H9 (cell line): Measurements from ENCODE around the gene EIF3M. TPM values are rescaled to one million over a fixed set of nuclear protein-coding genes. Genes with fewer than 3 reads are reported as not detected.

Experiments used
- DNase-seq: peaks from one replicate; pipeline ENCODE4 v3.0.0-alpha.2; 2017
- H2AFZ ChIP-seq: one replicate; pipeline ENCODE4 v1.6.1; 2013; ENCODE audit warnings: mild to moderate bottlenecking, low read length, control low read depth, moderate library complexity
- H2AK5ac ChIP-seq: 2 replicates; pipeline ENCODE4 v1.6.1; 2013; ENCODE audit warnings: low read length, control low read depth, mixed read lengths; ENCODE audit not compliant: insufficient read length
- H2BK120ac ChIP-seq: one replicate; pipeline ENCODE4 v1.6.1; 2013; ENCODE audit warnings: low read depth, mild to moderate bottlenecking, low read length, control low read depth, inconsistent platforms; ENCODE audit not compliant: poor library complexity, severe bottlenecking
- H2BK12ac ChIP-seq: 2 replicates; pipeline ENCODE4 v1.6.1; 2013; ENCODE audit warnings: low read length, control low read depth, mixed read lengths, low read depth; ENCODE audit not compliant: insufficient read length
- H2BK15ac ChIP-seq: 2 replicates; pipeline ENCODE4 v1.6.1; 2013; ENCODE audit warnings: low read depth, low read length, control low read depth
- H2BK20ac ChIP-seq: one replicate; pipeline ENCODE4 v1.6.1; 2013; ENCODE audit warnings: low read depth, mild to moderate bottlenecking, low read length, control low read depth, inconsistent platforms; ENCODE audit not compliant: poor library complexity, severe bottlenecking
- H2BK5ac ChIP-seq: 2 replicates; pipeline ENCODE4 v1.6.1; 2013; ENCODE audit warnings: low read length, control low read depth, mixed read lengths; ENCODE audit not compliant: insufficient read length
- H3K14ac ChIP-seq: 2 replicates; pipeline ENCODE4 v1.6.1; 2013; ENCODE audit warnings: low read length, control low read depth; ENCODE audit not compliant: insufficient read depth
- H3K18ac ChIP-seq: 2 replicates; pipeline ENCODE4 v1.6.1; 2013; ENCODE audit warnings: low read depth, mild to moderate bottlenecking, mixed read lengths, low read length, control low read depth; ENCODE audit not compliant: insufficient read length
- H3K23ac ChIP-seq: 2 replicates; pipeline ENCODE4 v1.6.1; 2013; ENCODE audit warnings: low read length, control low read depth, mixed read lengths, low read depth; ENCODE audit not compliant: insufficient read length
- H3K23me2 ChIP-seq: 2 replicates; pipeline ENCODE4 v1.6.1; 2013; ENCODE audit warnings: low read depth, mild to moderate bottlenecking, mixed read lengths, low read length, control low read depth; ENCODE audit not compliant: insufficient read length, poor library complexity, severe bottlenecking
- H3K27ac ChIP-seq: 2 replicates; pipeline ENCODE4 v1.5.1; 2013; ENCODE audit warnings: low read length, control low read depth, mixed read lengths, low read depth; ENCODE audit not compliant: insufficient read length
- H3K27me3 ChIP-seq: 2 replicates; pipeline ENCODE4 v1.6.1; 2013; ENCODE audit warnings: low read length, control low read depth, inconsistent platforms; ENCODE audit not compliant: insufficient read depth
- H3K4ac ChIP-seq: 2 replicates; pipeline ENCODE4 v1.6.1; 2013; ENCODE audit warnings: low read depth, mild to moderate bottlenecking, control low read depth, inconsistent platforms, low read length, moderate library complexity
- H3K4me1 ChIP-seq: 2 replicates; pipeline ENCODE4 v1.6.1; 2013; ENCODE audit warnings: low read length, control low read depth, inconsistent platforms; ENCODE audit not compliant: insufficient read depth
- H3K4me2 ChIP-seq: 2 replicates; pipeline ENCODE4 v1.6.1; 2013; ENCODE audit warnings: low read length, control low read depth, mixed read lengths; ENCODE audit not compliant: insufficient read length, insufficient read depth
- H3K56ac ChIP-seq: 2 replicates; pipeline ENCODE4 v1.6.1; 2013; ENCODE audit warnings: low read depth, mild to moderate bottlenecking, mixed read lengths, low read length, control low read depth; ENCODE audit not compliant: insufficient read length
- H3K79me1 ChIP-seq: 2 replicates; pipeline ENCODE4 v1.6.1; 2013; ENCODE audit warnings: low read depth, mild to moderate bottlenecking, moderate library complexity, low read length, control low read depth, inconsistent platforms; ENCODE audit not compliant: insufficient read depth, poor library complexity, severe bottlenecking
- H3K79me2 ChIP-seq: 2 replicates; pipeline ENCODE4 v1.6.1; 2013; ENCODE audit warnings: low read length, control low read depth, inconsistent platforms; ENCODE audit not compliant: insufficient read depth
- H3K9ac ChIP-seq: 2 replicates; pipeline ENCODE4 v1.6.1; 2013; ENCODE audit warnings: low read length, control low read depth, mixed read lengths; ENCODE audit not compliant: insufficient read length; ENCODE audit errors: extremely low read depth
- H3K9me3 ChIP-seq: one replicate; pipeline ENCODE4 v1.6.1; 2013; ENCODE audit warnings: low read depth, low read length, inconsistent platforms; ENCODE audit not compliant: control insufficient read depth
- H3T11ph ChIP-seq: one replicate; pipeline ENCODE4 v1.6.1; 2013; ENCODE audit warnings: mild to moderate bottlenecking, low read length, control low read depth, inconsistent platforms
- H4K20me1 ChIP-seq: one replicate; pipeline ENCODE4 v1.6.1; 2013; ENCODE audit not compliant: control insufficient read depth, insufficient read length, insufficient read depth
- H4K5ac ChIP-seq: 2 replicates; pipeline ENCODE4 v1.6.1; 2013; ENCODE audit warnings: low read depth, mild to moderate bottlenecking, mixed read lengths, low read length, control low read depth; ENCODE audit not compliant: insufficient read length
- H4K8ac ChIP-seq: replicated peaks from 2 replicates; pipeline ENCODE4 v1.6.1; 2013; ENCODE audit warnings: low read length, control low read depth, mixed read lengths, low read depth; ENCODE audit not compliant: insufficient read length
- H4K91ac ChIP-seq: 2 replicates; pipeline ENCODE4 v1.6.1; 2013; ENCODE audit warnings: low read depth, mild to moderate bottlenecking, moderate library complexity, mixed read lengths, low read length, control low read depth; ENCODE audit not compliant: insufficient read length
- H3K27ac Mint-ChIP-seq, 3 experiments: 2 replicates in 2 of 3; 3 replicates in 1 of 3; pipeline ENCODE4 v1.8.0; 2020 to 2021; ENCODE audit warnings: mixed read lengths in 3 of 3, mild to moderate bottlenecking in 1 of 3, moderate library complexity in 1 of 3
- H3K27me3 Mint-ChIP-seq: 2 replicates; pipeline ENCODE4 v1.8.0; 2021; ENCODE audit warnings: low read depth, mild to moderate bottlenecking, moderate library complexity, mixed read lengths
- H3K36me3 Mint-ChIP-seq, 3 experiments: 2 replicates in 2 of 3; 3 replicates in 1 of 3; pipeline ENCODE4 v1.8.0; 2020 to 2021; ENCODE audit warnings: low read depth in 3 of 3, mixed read lengths in 3 of 3; ENCODE audit not compliant: insufficient read depth in 1 of 3
- H3K4me1 Mint-ChIP-seq, 2 experiments: 2 replicates each; pipeline ENCODE4 v1.8.0; 2020; ENCODE audit warnings: mixed read lengths in 2 of 2
- H3K4me3 Mint-ChIP-seq, 2 experiments: 2 replicates in 1 of 2; 3 replicates in 1 of 2; pipeline ENCODE4 v1.8.0; 2020 to 2021; ENCODE audit warnings: mild to moderate bottlenecking in 2 of 2, mixed read lengths in 2 of 2, moderate library complexity in 1 of 2
- H3K9me3 Mint-ChIP-seq, 2 experiments: 2 replicates in 1 of 2; 3 replicates in 1 of 2; pipeline ENCODE4 v1.8.0; 2020; ENCODE audit warnings: mild to moderate bottlenecking in 2 of 2, mixed read lengths in 2 of 2, moderate library complexity in 1 of 2
- CTCF ChIP-seq: fragments of 200-600 bp; sonication (generic); conservative IDR thresholded peaks from 3 replicates; pipeline ENCODE4 v1.8.0; 2021; ENCODE audit warnings: antibody characterized with exemption, mild to moderate bottlenecking
- WGBS: extraction: QIAGEN DNeasy Blood & Tissue Kit; methylation state at CpG from one replicate; pipeline ENCODE4 v1.1.7; 2013; ENCODE audit warnings: missing lambda C conversion rate, low lambda C conversion rate, mixed read lengths; ENCODE audit not compliant: insufficient read length; ENCODE audit errors: extremely low coverage; 5-methylcytosine and 5-hydroxymethylcytosine counted together
- total RNA-seq: library from RNA; stranded (reverse); gene quantifications from 2 replicates; pipeline ENCODE4 v1.2.1, GENCODE V29; 2021

EIF3M gene
- total RNA-seq, 1 experiment from 2014 or later, result 365 TPM

DNA sequence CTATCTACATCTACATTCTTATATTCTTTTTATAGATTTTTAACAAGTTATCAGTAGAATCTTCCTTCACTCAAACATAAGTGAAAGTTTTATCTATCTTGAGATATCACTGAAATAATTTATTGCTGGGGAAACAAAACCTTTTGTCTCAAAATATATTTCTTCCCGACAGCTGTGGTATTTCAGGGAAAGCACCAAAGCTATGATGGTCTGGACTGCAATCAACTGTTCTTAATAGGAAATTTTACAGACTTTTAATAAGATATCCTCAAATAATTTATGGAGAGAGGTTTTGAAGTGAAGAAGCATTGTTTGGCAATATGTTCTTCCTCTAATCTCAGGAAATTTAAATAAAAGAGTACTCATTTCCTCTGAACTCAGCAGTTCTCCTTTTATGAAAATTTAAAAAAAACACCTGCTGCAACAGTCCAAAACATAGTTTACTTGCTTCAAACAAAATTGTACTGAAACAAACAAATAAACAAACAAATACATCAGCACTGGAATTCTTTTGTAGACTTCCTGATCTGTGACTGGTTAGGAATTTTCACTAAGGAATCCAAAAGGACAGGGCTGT is 33.9 kb upstream of the EIF3M start:
- TF ChIP-seq CTCF, result no peak
- Histone ChIP-seq H2AK5ac (no peak overlapping the region), H3K23ac (no peak overlapping the region), H2AFZ (no peak overlapping the region), H3K56ac (no peak overlapping the region), H3K18ac (no peak overlapping the region), H3K4ac (no peak overlapping the region), H2BK15ac (no peak overlapping the region), H2BK12ac (no peak overlapping the region), H3K9me3 (no peaks in the 10 kb centered on the region), H3K27me3 (no peaks in the 10 kb centered on the region), H3T11ph (no peak overlapping the region), H3K23me2 (no peaks in the 10 kb centered on the region), H2BK5ac (no peak overlapping the region), H3K27ac (no peak overlapping the region), H3K14ac (no peak overlapping the region), H3K4me2 (no peak overlapping the region), H4K20me1 (no peaks in the 10 kb centered on the region), H4K8ac (no peak overlapping the region), H2BK20ac (no peak overlapping the region), H2BK120ac (no peak overlapping the region), H3K79me2 (no peaks in the 10 kb centered on the region), H3K4me1 (no peaks in the 10 kb centered on the region), H4K91ac (no peak overlapping the region), H4K5ac (no peak overlapping the region), H3K9ac (no peak overlapping the region), H3K79me1 (no peaks in the 10 kb centered on the region)
- H3K27ac Mint-ChIP-seq, result no peak overlapping the region
- no peaks in the 10 kb centered on the region; a peak in 1 of 7 replicates for H3K36me3 Mint-ChIP-seq
- H3K4me1 Mint-ChIP-seq, result 0 out of 4 replicates have a peak, but pooled peaks cover 0 to 3% of the 10 kb centered on the region in 2 experiments
- no peak for DNase-seq
- WGBS, result no CpG with 5 or more reads among the region's 1 CpG
- H3K4me3 Mint-ChIP-seq, result no peak overlapping the region
- no peaks in the 10 kb centered on the region for H3K27me3 Mint-ChIP-seq
- peaks cover 3 to 7% of the 10 kb centered on the region in 2 experiments; a peak in 3 of 5 replicates for H3K9me3 Mint-ChIP-seq
